ENCODE results near the gene ZBTB16.

GRCh38 chr11:114068327-114068726 is 8.8 kb downstream of the ZBTB16 start:
- TF ChIP-seq POLR2A (IDR thresholded peaks at IDR 0.05) = no peak
- TF ChIP-seq, protein P1, sequence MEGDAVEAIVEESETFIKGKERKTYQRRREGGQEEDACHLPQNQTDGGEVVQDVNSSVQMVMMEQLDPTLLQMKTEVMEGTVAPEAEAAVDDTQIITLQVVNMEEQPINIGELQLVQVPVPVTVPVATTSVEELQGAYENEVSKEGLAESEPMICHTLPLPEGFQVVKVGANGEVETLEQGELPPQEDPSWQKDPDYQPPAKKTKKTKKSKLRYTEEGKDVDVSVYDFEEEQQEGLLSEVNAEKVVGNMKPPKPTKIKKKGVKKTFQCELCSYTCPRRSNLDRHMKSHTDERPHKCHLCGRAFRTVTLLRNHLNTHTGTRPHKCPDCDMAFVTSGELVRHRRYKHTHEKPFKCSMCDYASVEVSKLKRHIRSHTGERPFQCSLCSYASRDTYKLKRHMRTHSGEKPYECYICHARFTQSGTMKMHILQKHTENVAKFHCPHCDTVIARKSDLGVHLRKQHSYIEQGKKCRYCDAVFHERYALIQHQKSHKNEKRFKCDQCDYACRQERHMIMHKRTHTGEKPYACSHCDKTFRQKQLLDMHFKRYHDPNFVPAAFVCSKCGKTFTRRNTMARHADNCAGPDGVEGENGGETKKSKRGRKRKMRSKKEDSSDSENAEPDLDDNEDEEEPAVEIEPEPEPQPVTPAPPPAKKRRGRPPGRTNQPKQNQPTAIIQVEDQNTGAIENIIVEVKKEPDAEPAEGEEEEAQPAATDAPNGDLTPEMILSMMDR (IDR thresholded peaks at IDR 0.05) = no peak

Data from adrenal gland (tissue), 5 donors.